Fibroblast of mammary gland (primary cell): ENCODE data around the gene COPRS.

Source experiments
- DNase-seq: peaks from one replicate; pipeline ENCODE4 v3.0.0-alpha.2; 2010; ENCODE audit warnings: low read depth
- H3K4me3 ChIP-seq: 2 replicates; pipeline ENCODE4 v1.5.1; 2011; ENCODE audit warnings: low read depth, mild to moderate bottlenecking, low read length, moderate library complexity; ENCODE audit not compliant: control insufficient read depth
- CTCF ChIP-seq: conservative IDR thresholded peaks from 2 replicates; pipeline ENCODE4 v1.5.1; 2011; ENCODE audit warnings: low read depth, low read length, inconsistent platforms; ENCODE audit not compliant: control insufficient read depth, insufficient read depth

Gene COPRS

GRCh38 chr17:31858642-31859486, at the start of gene COPRS:
Gene COPRS, minus strand, starts transcription at chr17:31859244. Its CDS starts 45 bp downstream, at chr17:31859199.
- no peak for TF ChIP-seq CTCF
- DNase-seq = peak; percentile 78
- H3K4me3 ChIP-seq = peak within 1 kb of the TSS; percentile 72

- H3K4me3 ChIP-seq = no peak overlapping the region
- no peak for DNase-seq
- no peak for TF ChIP-seq CTCF
Observed at GRCh38 chr17:31908386-31908785, 49.3 kb upstream of the COPRS start.

GRCh38 chr17:31907342-31907962, 48.4 kb upstream of the COPRS start:
- no peak for TF ChIP-seq CTCF
- DNase-seq = peak; percentile 59
- no peak overlapping the region for H3K4me3 ChIP-seq

GRCh38 chr17:31903401-31903800, 44.4 kb upstream of the COPRS start:
- DNase-seq = no peak
- H3K4me3 ChIP-seq = no peak overlapping the region
- TF ChIP-seq CTCF = no peak

- no peak for TF ChIP-seq CTCF
- no peak overlapping the region for H3K4me3 ChIP-seq
- DNase-seq = no peak
Observed at GRCh38 chr17:31902693-31903092, 43.6 kb upstream of the COPRS start.

- peak; percentile 40 for DNase-seq
- peak overlapping the region; percentile 87 for H3K4me3 ChIP-seq
- no peak for TF ChIP-seq CTCF
Observed at GRCh38 chr17:31900877-31901276, 41.8 kb upstream of the COPRS start.
